ENCODE data around the gene SUPT3H.

SUPT3H gene

DNA sequence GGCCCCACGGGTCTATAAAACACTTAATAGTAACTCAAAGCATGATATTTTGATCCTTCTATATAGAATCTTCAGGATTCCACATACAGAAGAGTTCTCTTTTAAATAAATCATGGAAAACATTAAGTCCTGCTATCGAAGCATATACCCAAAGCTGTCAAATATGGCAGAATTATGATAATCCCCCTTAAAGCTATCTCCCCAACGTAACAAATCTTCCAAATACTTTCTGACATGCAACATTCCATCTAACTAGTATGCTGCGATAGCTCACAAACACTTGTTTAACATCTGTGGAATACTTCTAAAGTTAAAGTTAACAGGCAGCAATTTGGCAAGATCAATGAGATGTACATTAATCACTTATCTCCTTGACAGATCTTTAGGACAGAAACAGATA is 420.6 kb downstream of the SUPT3H start:
- TF ChIP-seq, protein P1, sequence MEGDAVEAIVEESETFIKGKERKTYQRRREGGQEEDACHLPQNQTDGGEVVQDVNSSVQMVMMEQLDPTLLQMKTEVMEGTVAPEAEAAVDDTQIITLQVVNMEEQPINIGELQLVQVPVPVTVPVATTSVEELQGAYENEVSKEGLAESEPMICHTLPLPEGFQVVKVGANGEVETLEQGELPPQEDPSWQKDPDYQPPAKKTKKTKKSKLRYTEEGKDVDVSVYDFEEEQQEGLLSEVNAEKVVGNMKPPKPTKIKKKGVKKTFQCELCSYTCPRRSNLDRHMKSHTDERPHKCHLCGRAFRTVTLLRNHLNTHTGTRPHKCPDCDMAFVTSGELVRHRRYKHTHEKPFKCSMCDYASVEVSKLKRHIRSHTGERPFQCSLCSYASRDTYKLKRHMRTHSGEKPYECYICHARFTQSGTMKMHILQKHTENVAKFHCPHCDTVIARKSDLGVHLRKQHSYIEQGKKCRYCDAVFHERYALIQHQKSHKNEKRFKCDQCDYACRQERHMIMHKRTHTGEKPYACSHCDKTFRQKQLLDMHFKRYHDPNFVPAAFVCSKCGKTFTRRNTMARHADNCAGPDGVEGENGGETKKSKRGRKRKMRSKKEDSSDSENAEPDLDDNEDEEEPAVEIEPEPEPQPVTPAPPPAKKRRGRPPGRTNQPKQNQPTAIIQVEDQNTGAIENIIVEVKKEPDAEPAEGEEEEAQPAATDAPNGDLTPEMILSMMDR (IDR thresholded peaks at IDR 0.05; ENCODE audit: control extremely low read depth, extremely low read depth, low read depth, missing control alignments), result no peak
- no peak for DNase-seq (ENCODE audit: extremely low spot score)
- ChIA-PET POLR2A (no interaction called here), CTCF (no interaction called here)

DNA sequence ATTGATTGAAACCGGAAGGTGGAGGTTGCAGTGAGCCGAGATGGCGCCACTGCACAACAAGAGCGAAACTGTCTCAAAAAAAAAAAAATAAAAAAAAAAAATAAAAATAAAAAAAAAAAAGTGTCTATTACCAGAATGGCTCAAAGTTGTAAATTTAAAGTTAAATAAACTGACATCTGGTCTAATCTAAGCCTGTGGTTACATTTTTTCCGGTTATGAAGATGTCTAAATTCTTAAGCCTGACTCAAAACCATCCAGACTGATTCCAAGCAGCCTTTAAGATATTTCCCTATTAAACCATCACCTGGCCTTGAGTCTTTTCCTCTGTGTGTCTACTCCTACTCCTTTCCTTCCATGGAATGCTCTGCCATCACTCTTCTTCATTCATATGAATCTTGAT is 421.3 kb downstream of the SUPT3H start:
- POLR2A ChIA-PET, result no interaction called here
- CTCF ChIA-PET, result no interaction called here
- TF ChIP-seq, protein P1 (IDR thresholded peaks at IDR 0.05; ENCODE audit: control extremely low read depth, extremely low read depth, low read depth, missing control alignments), result no peak
- no peak for DNase-seq (ENCODE audit: extremely low spot score)

DNA sequence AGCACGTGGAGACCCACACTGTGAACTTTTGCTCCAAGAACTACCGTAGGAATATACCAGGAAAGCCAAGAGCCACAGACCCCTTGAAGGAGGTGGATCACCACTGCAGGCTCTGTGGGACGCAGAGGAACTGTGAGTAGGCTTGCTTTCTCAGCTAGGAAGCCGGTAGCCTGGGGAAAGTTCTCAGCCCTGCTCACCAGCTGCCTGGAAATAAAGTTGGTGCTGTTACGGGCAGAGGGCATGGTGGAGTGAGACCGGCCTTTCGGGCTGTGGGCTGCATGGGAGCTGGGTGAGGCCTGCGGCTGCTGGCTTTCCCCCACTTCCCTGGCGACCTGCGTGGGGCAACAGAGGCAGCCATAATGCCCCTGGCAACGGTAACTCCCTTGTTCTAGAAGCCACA is 422.6 kb downstream of the SUPT3H start:
- ChIA-PET CTCF (interaction anchor here (0.9 to 1.3 kb wide), 2 partner anchors 9 to 22 kb away, joined by 3 read pairs; no protein-coding TSS in a partner anchor), POLR2A (no interaction called here)
- no peak for DNase-seq (ENCODE audit: extremely low spot score)
- TF ChIP-seq, protein P1 (IDR thresholded peaks at IDR 0.05; ENCODE audit: control extremely low read depth, extremely low read depth, low read depth, missing control alignments), result no peak

DNA sequence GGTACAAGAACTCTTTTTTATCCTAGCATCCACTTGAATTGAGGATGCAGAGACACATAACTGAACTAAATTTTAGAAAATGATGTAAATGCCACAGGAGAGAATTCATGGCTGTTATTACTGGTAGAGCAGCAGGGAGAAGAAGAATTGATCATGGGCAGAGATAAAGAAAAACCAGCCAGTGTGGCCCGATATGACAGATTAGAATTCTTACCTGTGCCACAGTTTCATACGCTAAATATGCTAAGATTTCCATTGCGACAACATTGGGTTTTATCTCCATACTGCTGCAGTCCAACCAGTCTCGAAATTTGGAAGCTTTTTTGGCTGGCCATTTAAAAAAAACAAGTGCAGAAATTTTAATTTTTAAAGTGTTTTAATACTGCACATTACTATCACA is 423.5 kb downstream of the SUPT3H start:
- TF ChIP-seq, protein P1 (IDR thresholded peaks at IDR 0.05; ENCODE audit: control extremely low read depth, extremely low read depth, low read depth, missing control alignments), result no peak
- CTCF ChIA-PET, result no interaction called here
- POLR2A ChIA-PET, result no interaction called here
- DNase-seq (ENCODE audit: extremely low spot score), result no peak

DNA sequence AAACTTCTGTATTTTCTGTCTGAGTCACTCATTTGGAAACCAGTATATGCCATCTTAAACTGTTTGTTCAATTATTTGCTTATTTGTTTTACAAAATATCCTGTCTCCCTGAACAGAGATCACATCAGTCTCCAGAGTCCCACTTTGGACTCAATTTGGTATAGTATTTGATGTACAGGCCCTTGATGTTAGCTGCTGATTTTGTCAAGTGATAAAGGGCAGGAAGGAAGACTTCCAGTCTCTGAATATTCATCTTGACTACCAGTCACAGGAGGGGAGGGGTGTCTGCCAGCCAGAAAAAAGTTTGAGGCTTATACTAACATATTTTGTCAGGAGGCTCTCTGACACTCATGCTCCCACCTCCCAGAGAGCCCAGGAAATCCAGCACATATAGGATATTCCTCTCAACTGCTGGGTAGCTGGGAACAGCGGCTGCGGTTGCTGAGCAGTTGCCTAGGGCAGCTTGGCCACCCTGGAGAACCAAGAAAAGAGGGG is 426.4 kb downstream of the SUPT3H start:
- TF ChIP-seq, protein P1 (IDR thresholded peaks at IDR 0.05; ENCODE audit: control extremely low read depth, extremely low read depth, low read depth, missing control alignments), result no peak
- CTCF ChIA-PET, result no interaction called here
- POLR2A ChIA-PET, result no interaction called here
- DNase-seq (ENCODE audit: extremely low spot score), result no peak

DNA sequence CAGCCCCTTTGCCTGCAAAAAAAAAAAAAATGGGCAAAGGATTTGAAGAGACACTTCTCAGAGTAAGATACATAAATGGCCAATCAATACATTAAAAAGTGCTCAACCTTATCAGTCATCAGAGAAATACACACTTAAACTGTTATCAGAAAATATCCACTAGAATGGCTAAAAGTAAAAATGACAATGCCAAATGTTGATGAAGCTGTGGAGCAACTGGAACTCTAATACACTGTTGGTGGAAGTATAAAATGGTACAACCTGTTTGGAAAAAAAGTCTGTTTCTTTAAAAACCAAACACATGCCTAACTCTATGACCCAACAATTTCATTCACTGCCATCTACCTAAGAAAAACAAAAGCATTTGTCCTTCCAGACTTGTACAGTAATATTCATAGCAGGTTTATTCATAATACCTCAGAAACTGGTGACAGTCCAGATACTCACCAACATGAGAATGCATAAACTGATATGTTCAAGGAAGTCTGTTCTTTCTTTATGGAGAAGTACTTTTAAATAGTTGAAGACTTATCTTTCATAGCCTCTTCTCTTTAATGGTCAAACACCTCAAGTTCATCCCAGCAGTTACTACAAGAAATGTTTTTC is 428.0 kb downstream of the SUPT3H start:
- CTCF ChIA-PET, result no interaction called here
- POLR2A ChIA-PET, result no interaction called here
- no peak for DNase-seq (ENCODE audit: extremely low spot score)
- TF ChIP-seq, protein P1 (IDR thresholded peaks at IDR 0.05; ENCODE audit: control extremely low read depth, extremely low read depth, low read depth, missing control alignments), result no peak
